CD8-positive, alpha-beta memory T cell (primary cell): ENCODE data around the gene SLC2A10. TPM values are rescaled to one million over a fixed set of nuclear protein-coding genes. Genes with fewer than 3 reads are reported as not detected.

Experiments used
- CTCF ChIA-PET: fragments of 350-600 bp; sonication (Branson Sonifier 250); formaldehyde crosslinking; loops from one replicate; lab custom pipeline; 2021; ENCODE audit warnings: antibody characterized with exemption; lab: Charles Lee
- POLR2A ChIA-PET: fragments of 350-600 bp; sonication (Branson Sonifier 250); formaldehyde crosslinking; loops from one replicate; lab custom pipeline; 2021; ENCODE audit warnings: antibody characterized with exemption; lab: Charles Lee
- DNase-seq, 5 donors: peaks; one replicate each; pipeline versions ENCODE4 v3.0.0 to v3.0.0-alpha.2; 2020 to 2022; ENCODE audit warnings: mixed read lengths in 1 of 5
- H3K27ac ChIP-seq: one replicate; pipeline ENCODE4 v1.7.0; 2013; ENCODE audit warnings: low read depth, mild to moderate bottlenecking, low read length, moderate library complexity
- H3K27me3 ChIP-seq: 2 replicates; pipeline ENCODE4 v1.7.0; 2013; ENCODE audit warnings: low read length, mild to moderate bottlenecking; ENCODE audit not compliant: insufficient read depth, poor library complexity, severe bottlenecking
- H3K36me3 ChIP-seq: 2 replicates; pipeline ENCODE4 v1.7.0; 2013; ENCODE audit warnings: mild to moderate bottlenecking, low read length, moderate library complexity; ENCODE audit not compliant: insufficient read depth
- H3K4me1 ChIP-seq: 2 replicates; pipeline ENCODE4 v1.7.0; 2013; ENCODE audit warnings: mild to moderate bottlenecking, low read length, moderate library complexity; ENCODE audit not compliant: insufficient read depth
- H3K4me3 ChIP-seq: 2 replicates; pipeline ENCODE4 v1.7.0; 2013; ENCODE audit warnings: mild to moderate bottlenecking, low read length
- H3K9me3 ChIP-seq: 2 replicates; pipeline ENCODE4 v1.7.0; 2013; ENCODE audit warnings: mild to moderate bottlenecking, low read length
- H3K27ac Mint-ChIP-seq, 8 donors: one replicate each; pipeline ENCODE4 v1.8.0; 2020 to 2021; ENCODE audit warnings: mixed read lengths in 8 of 8, mild to moderate bottlenecking in 6 of 8, inconsistent platforms in 3 of 8, moderate library complexity in 3 of 8
- H3K27me3 Mint-ChIP-seq, 2 donors: one replicate each; pipeline ENCODE4 v1.8.0; 2020 to 2021; ENCODE audit warnings: mixed read lengths in 2 of 2, mild to moderate bottlenecking in 1 of 2, moderate library complexity in 1 of 2
- H3K36me3 Mint-ChIP-seq, 3 donors: one replicate each; pipeline ENCODE4 v1.8.0; 2020 to 2021; ENCODE audit warnings: mixed read lengths in 3 of 3, inconsistent platforms in 1 of 3, mild to moderate bottlenecking in 1 of 3
- H3K4me1 Mint-ChIP-seq, 3 donors: one replicate each; pipeline ENCODE4 v1.8.0; 2020 to 2021; ENCODE audit warnings: mixed read lengths in 3 of 3, inconsistent platforms in 1 of 3, mild to moderate bottlenecking in 1 of 3
- H3K4me3 Mint-ChIP-seq, 7 donors: one replicate each; pipeline ENCODE4 v1.8.0; 2020 to 2021; ENCODE audit warnings: mixed read lengths in 7 of 7, mild to moderate bottlenecking in 6 of 7, moderate library complexity in 4 of 7, inconsistent platforms in 2 of 7
- H3K9me3 Mint-ChIP-seq, 5 donors: one replicate each; pipeline ENCODE4 v1.8.0; 2020 to 2022; ENCODE audit warnings: mixed read lengths in 5 of 5, mild to moderate bottlenecking in 3 of 5, moderate library complexity in 2 of 5, inconsistent platforms in 1 of 5
- polyA plus RNA-seq: library from polyadenylated mRNA; unstranded; fragments of 300-500 nt; fragmentation: Illumina TruSeq; gene quantifications from one replicate; pipeline ENCODE4 v1.2.3, GENCODE V29; 2021
- total RNA-seq, 2 experiments: library from RNA; stranded (reverse); gene quantifications; one replicate each; pipeline ENCODE4 v1.2.3, GENCODE V29; 2021

Gene SLC2A10
- total and polyA plus RNA-seq, 3 experiments from 2014 or later, result 0.05 TPM; not detected in 2

DNA sequence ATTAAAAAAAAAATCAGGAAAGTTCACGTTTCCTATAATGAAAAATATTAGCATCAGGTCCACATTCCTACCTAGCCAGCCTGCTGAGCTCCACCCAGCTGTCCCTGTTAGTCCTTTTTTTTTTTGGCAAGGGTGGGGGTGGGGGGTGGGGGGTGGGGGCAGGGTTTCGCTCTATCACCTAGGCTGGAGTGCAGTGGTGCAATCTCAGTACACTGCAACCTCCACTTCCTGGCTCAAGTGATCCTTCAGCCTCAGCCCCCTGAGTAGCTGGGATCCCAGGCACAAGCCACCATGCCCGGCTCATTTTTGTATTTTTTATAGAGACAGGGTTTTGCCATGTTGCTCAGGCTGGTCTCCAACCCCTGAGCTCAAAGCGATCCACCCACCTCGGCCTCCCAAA, 7.5 kb upstream of the SLC2A10 start:
- Histone ChIP-seq H3K4me1 (no peaks in the 10 kb centered on the region), H3K4me3 (no peak overlapping the region), H3K27me3 (no peaks in the 10 kb centered on the region), H3K9me3 (no peaks in the 10 kb centered on the region), H3K27ac (no peak overlapping the region), H3K36me3 (no peaks in the 10 kb centered on the region)
- H3K9me3 Mint-ChIP-seq, result peaks cover 3 to 12% (median 7%) of the 10 kb centered on the region in 5 donors
- POLR2A ChIA-PET, result no interaction called here
- H3K36me3 Mint-ChIP-seq, result peaks cover 0 to 5% (median 0%) of the 10 kb centered on the region in 3 donors
- peaks cover 23 to 77% of the 10 kb centered on the region in 2 donors for H3K27me3 Mint-ChIP-seq
- DNase-seq, result no peak
- H3K27ac Mint-ChIP-seq, result no peak overlapping the region
- no peaks in the 10 kb centered on the region for H3K4me1 Mint-ChIP-seq
- CTCF ChIA-PET, result no interaction called here
- H3K4me3 Mint-ChIP-seq, result no peak overlapping the region

- Mint-ChIP-seq H3K27me3 (peaks cover 20 to 78% of the 10 kb centered on the region in 2 donors), H3K4me1 (no peaks in the 10 kb centered on the region), H3K27ac (no peak overlapping the region), H3K36me3 (peaks cover 0 to 4% (median 0%) of the 10 kb centered on the region in 3 donors), H3K4me3 (no peak overlapping the region), H3K9me3 (peaks cover 3 to 13% (median 9%) of the 10 kb centered on the region in 5 donors)
- Histone ChIP-seq H3K27ac (no peak overlapping the region), H3K4me3 (no peak overlapping the region), H3K9me3 (no peaks in the 10 kb centered on the region), H3K27me3 (peaks cover 5% of the 10 kb centered on the region), H3K4me1 (no peaks in the 10 kb centered on the region), H3K36me3 (no peaks in the 10 kb centered on the region)
- ChIA-PET CTCF (interaction anchor here (0.6 kb wide), 1 partner anchor 16 kb away, joined by 3 read pairs; no protein-coding TSS in a partner anchor), POLR2A (no interaction called here)
- no peak for DNase-seq
Measured at GRCh38 chr20:46702447-46703203, 6.8 kb upstream of the SLC2A10 start.

DNA sequence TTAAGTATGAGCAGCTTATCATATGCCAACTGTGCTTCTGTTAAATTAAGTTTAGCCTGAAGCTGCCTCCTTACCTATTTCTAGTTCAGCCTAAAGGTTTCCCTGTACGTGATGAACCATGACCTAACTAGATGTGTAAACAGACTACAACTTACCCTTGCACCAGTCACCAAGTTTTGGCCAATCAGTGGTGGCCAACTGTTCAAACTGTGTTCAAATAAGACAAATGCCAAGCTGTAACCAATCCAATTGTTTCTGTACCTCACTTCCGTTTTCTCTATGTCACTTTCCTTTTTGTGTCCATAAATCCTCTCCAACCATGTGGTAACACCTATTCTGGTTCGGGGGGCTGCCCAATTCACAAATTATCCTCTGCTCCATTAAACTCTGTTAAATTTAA, 6.0 kb upstream of the SLC2A10 start:
- no peaks in the 10 kb centered on the region for H3K9me3 ChIP-seq
- Mint-ChIP-seq H3K36me3 (no peaks in the 10 kb centered on the region), H3K4me3 (no peak overlapping the region), H3K4me1 (no peaks in the 10 kb centered on the region), H3K27ac (no peak overlapping the region), H3K9me3 (peaks cover 0 to 13% (median 9%) of the 10 kb centered on the region in 5 donors), H3K27me3 (peaks cover 22 to 79% of the 10 kb centered on the region in 2 donors)
- H3K27ac ChIP-seq, result no peak overlapping the region
- H3K4me1 ChIP-seq, result no peaks in the 10 kb centered on the region
- ChIA-PET POLR2A (no interaction called here), CTCF (no interaction called here)
- no peaks in the 10 kb centered on the region for H3K36me3 ChIP-seq
- H3K4me3 ChIP-seq, result no peak overlapping the region
- peaks cover 12% of the 10 kb centered on the region for H3K27me3 ChIP-seq
- DNase-seq, result no peak

DNA sequence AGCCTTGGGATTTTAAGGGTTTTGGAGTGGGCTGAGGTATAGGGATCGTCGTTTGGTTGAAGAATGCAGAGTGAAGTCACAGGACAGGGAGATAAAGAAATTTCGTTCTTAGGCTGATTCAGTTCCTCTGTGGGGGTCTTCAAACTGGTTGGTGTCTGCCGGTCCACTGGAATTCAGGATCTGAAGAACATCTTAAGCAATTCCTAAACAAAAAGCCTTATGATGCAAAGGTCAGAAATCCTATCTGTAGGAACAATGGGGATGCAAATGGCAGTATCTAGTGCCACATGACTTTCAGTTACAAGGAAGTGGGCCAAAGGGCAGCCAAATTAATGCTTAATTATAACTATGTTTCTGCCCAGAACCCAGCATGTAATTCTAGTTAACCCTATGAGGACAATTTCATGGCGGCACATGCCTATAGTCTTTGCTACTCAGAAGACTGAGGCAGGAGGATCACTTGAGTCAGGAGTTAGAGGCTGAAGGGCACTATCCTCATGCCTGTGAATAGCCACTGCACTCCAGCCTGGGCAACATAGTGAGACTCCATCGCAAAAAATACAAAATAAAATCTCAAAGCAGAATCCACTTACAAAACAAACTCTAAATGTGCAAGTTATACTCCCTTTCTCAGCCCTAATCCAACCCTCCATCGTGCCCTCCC, 4.6 kb upstream of the SLC2A10 start:
- Histone ChIP-seq H3K27ac (no peak overlapping the region), H3K4me3 (no peak overlapping the region), H3K9me3 (no peaks in the 10 kb centered on the region), H3K27me3 (peaks cover 17% of the 10 kb centered on the region), H3K36me3 (no peaks in the 10 kb centered on the region), H3K4me1 (peaks cover 1% of the 10 kb centered on the region)
- no peak overlapping the region for H3K4me3 Mint-ChIP-seq
- peaks cover 25 to 78% of the 10 kb centered on the region in 2 donors for H3K27me3 Mint-ChIP-seq
- no peaks in the 10 kb centered on the region for H3K36me3 Mint-ChIP-seq
- H3K9me3 Mint-ChIP-seq, result peaks cover 0 to 11% (median 9%) of the 10 kb centered on the region in 5 donors
- H3K27ac Mint-ChIP-seq, result no peak overlapping the region
- CTCF ChIA-PET, result interaction anchor here (1.3 kb wide), 1 partner anchor 8 kb away, joined by 3 read pairs; no protein-coding TSS in a partner anchor
- no peak for DNase-seq
- POLR2A ChIA-PET, result no interaction called here
- peaks cover 4 to 6% (median 5%) of the 10 kb centered on the region in 3 donors for H3K4me1 Mint-ChIP-seq

GRCh38 chr20:46705378-46705729, 4.1 kb upstream of the SLC2A10 start:
- POLR2A ChIA-PET, result no interaction called here
- Mint-ChIP-seq H3K9me3 (peaks cover 0 to 9% (median 9%) of the 10 kb centered on the region in 5 donors), H3K27me3 (peaks cover 25 to 78% of the 10 kb centered on the region in 2 donors), H3K4me3 (no peak overlapping the region), H3K27ac (no peak overlapping the region), H3K4me1 (peaks cover 8 to 11% (median 10%) of the 10 kb centered on the region in 3 donors), H3K36me3 (no peaks in the 10 kb centered on the region)
- H3K9me3 ChIP-seq, result no peaks in the 10 kb centered on the region
- no peak for DNase-seq
- peaks cover 5% of the 10 kb centered on the region for H3K4me1 ChIP-seq
- peaks cover 22% of the 10 kb centered on the region for H3K27me3 ChIP-seq
- no peak overlapping the region for H3K4me3 ChIP-seq
- CTCF ChIA-PET, result interaction anchor here (1.3 kb wide), 1 partner anchor 8 kb away, joined by 3 read pairs; no protein-coding TSS in a partner anchor
- no peaks in the 10 kb centered on the region for H3K36me3 ChIP-seq
- no peak overlapping the region for H3K27ac ChIP-seq

GRCh38 chr20:46706242-46706641, 3.2 kb upstream of the SLC2A10 start:
- DNase-seq, result no peak
- H3K9me3 Mint-ChIP-seq, result peaks cover 0 to 9% (median 9%) of the 10 kb centered on the region in 5 donors
- H3K9me3 ChIP-seq, result no peaks in the 10 kb centered on the region
- H3K27ac ChIP-seq, result no peak overlapping the region
- ChIA-PET CTCF (interaction anchor here (1.3 kb wide), 1 partner anchor 9 kb away, joined by 3 read pairs; no protein-coding TSS in a partner anchor), POLR2A (no interaction called here)
- no peaks in the 10 kb centered on the region for H3K36me3 Mint-ChIP-seq
- H3K27me3 ChIP-seq, result peaks cover 23% of the 10 kb centered on the region
- peaks cover 31 to 78% of the 10 kb centered on the region in 2 donors for H3K27me3 Mint-ChIP-seq
- no peak overlapping the region for H3K27ac Mint-ChIP-seq
- no peak overlapping the region for H3K4me3 Mint-ChIP-seq
- no peak overlapping the region for H3K4me3 ChIP-seq
- H3K4me1 ChIP-seq, result peaks cover 5% of the 10 kb centered on the region
- peaks cover 10 to 13% (median 12%) of the 10 kb centered on the region in 3 donors for H3K4me1 Mint-ChIP-seq
- no peaks in the 10 kb centered on the region for H3K36me3 ChIP-seq

DNA sequence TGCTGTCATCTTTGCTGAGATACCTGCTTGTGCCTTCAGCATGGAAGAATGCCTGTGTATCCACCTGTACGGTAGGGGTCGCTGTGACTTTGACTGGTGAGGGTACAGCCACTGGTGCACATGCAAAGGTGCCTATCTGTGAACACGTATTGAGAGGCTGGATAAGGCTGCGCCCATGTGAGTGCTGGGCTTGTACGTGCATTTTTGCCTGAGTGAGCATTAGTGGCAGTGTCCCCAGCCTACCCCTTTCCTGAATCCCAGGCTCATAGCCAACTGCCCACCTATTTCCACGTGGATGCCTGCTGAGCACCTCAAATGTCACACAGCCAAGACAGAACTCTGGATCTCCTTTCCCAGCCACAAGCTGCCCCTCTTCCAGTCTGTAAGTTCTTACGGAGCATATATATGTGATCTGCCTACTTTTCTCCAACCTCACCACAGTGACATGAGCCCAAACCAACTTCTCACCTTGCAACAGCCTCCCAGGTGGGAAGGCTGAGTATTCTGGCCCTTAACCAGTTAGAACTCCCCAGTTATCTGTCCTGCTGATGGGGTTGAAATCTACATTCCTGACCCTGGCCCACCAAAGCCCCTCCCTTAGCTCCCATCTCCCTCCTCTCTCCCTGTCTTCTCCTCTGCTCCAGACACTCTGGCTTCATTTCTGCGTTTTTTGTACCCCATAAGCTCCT, 1.1 kb upstream of the SLC2A10 start:
- H3K27me3 ChIP-seq, result peaks cover 23% of the 10 kb centered on the region
- peaks cover 40 to 79% of the 10 kb centered on the region in 2 donors for H3K27me3 Mint-ChIP-seq
- ChIA-PET POLR2A (no interaction called here), CTCF (interaction anchor here (1.0 kb wide), 1 partner anchor 25 kb away, joined by 3 read pairs; no protein-coding TSS in a partner anchor)
- H3K27ac Mint-ChIP-seq, result no peak overlapping the region
- no peaks in the 10 kb centered on the region for H3K36me3 ChIP-seq
- no peaks in the 10 kb centered on the region for H3K9me3 ChIP-seq
- H3K4me1 Mint-ChIP-seq, result peaks cover 10 to 13% (median 12%) of the 10 kb centered on the region in 3 donors
- no peaks in the 10 kb centered on the region for H3K36me3 Mint-ChIP-seq
- H3K27ac ChIP-seq, result no peak overlapping the region
- H3K9me3 Mint-ChIP-seq, result peaks cover 0 to 9% (median 9%) of the 10 kb centered on the region in 5 donors
- DNase-seq, result no peak
- peak overlapping the region in 2 of 7 donors; percentile 3 to 51 for H3K4me3 Mint-ChIP-seq
- H3K4me1 ChIP-seq, result peaks cover 5% of the 10 kb centered on the region
- H3K4me3 ChIP-seq, result no peak overlapping the region
